Mammary epithelial cell (primary cell): ENCODE results near the gene ITM2B.
A peak's percentile ranks its signal among the peaks of the same experiment; 100 is the strongest.

Experiments used
- CTCF ChIP-seq, 2 donors: IDR thresholded peaks in 1 of 2; conservative IDR thresholded peaks in 1 of 2; 2 replicates each; pipeline ENCODE4 v1.5.1; 2011 to 2012; ENCODE audit warnings: inconsistent platforms in 2 of 2, low read length in 2 of 2, mild to moderate bottlenecking in 2 of 2, control low read depth in 1 of 2, low read depth in 1 of 2; ENCODE audit not compliant: insufficient read depth in 1 of 2; ENCODE audit errors: extremely low read depth in 1 of 2
- EZH2 ChIP-seq: IDR thresholded peaks from 2 replicates; pipeline ENCODE4 v1.6.1; 2012; ENCODE audit warnings: low read length, inconsistent platforms, borderline replicate concordance

GRCh38 chr13:48303359-48304142, 70.5 kb downstream of the ITM2B start, which contains the start of gene RB1:
- TF ChIP-seq CTCF (conservative IDR thresholded peaks at IDR 0.05 in 1 of 2, IDR thresholded peaks at IDR 0.05 in 1 of 2; ENCODE audit: extremely low read depth in 1 of 2, insufficient read depth in 1 of 2, low read depth in 1 of 2, low read length in 2 of 2) (peak in 1 of 2 donors; percentile 1), EZH2 (no peak)
